Right lobe of liver (tissue), 4 donors: ENCODE data around the gene OGFRL1.

Experiments used
- POLR2A ChIP-seq: fragments of 450-650 bp; IDR thresholded peaks from one replicate; pipeline ENCODE4 v1.6.1; 2017; ENCODE audit warnings: antibody characterized with exemption, mild to moderate bottlenecking
- TF ChIP-seq, protein P1 (sequence below), 4 donors: fragments of 200-600 bp in 3 of 4; fragments of 450-650 bp in 1 of 4; IDR thresholded peaks; one replicate each; pipeline versions ENCODE4 v1.5.1 to v1.8.0; 2016 to 2022; ENCODE audit warnings: antibody characterized with exemption in 4 of 4, mild to moderate bottlenecking in 2 of 4
- donor health status: DM: no; HTN: no; CAD: no.
- donor health status: DM: no; HTN: no; CAD: no.
- donor health status: DM: no; HTN: yes; CAD: no.

DNA sequence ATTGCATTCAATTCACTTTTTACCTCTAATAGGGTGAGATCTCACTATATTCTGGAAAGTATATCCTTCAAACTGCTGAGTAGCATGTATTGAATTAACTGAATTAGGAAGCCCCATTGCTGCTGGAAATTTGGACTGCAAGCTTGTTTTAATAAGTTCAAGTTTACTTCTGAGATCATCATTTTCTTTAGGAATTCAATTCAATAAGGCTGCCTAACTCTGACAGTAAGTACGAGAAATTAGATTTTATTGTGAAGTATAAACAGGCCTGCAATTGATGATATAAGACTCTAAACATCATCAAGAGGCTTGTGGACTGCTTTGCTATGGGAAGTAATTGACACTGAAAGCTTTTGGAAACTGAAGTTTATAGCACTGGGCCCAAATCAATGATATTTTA lies 44.4 kb downstream of the OGFRL1 start:
- no peak for TF ChIP-seq POLR2A
- TF ChIP-seq, protein P1, sequence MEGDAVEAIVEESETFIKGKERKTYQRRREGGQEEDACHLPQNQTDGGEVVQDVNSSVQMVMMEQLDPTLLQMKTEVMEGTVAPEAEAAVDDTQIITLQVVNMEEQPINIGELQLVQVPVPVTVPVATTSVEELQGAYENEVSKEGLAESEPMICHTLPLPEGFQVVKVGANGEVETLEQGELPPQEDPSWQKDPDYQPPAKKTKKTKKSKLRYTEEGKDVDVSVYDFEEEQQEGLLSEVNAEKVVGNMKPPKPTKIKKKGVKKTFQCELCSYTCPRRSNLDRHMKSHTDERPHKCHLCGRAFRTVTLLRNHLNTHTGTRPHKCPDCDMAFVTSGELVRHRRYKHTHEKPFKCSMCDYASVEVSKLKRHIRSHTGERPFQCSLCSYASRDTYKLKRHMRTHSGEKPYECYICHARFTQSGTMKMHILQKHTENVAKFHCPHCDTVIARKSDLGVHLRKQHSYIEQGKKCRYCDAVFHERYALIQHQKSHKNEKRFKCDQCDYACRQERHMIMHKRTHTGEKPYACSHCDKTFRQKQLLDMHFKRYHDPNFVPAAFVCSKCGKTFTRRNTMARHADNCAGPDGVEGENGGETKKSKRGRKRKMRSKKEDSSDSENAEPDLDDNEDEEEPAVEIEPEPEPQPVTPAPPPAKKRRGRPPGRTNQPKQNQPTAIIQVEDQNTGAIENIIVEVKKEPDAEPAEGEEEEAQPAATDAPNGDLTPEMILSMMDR (IDR thresholded peaks at IDR 0.05) = no peak
